GM10248 (cell line): Measurements from ENCODE around the gene SLX4IP.

Experiments
- CTCF ChIA-PET: fragments of 300-600 bp; sonication (Branson Sonifier 250); formaldehyde crosslinking; extraction: SDS; loops from one replicate; lab custom pipeline; 2021; ENCODE audit warnings: antibody characterized with exemption; lab: Yijun Ruan, JAX
- POLR2A ChIA-PET: fragments of 350-650 bp; sonication (Branson Sonifier 250); formaldehyde crosslinking; extraction: SDS; loops from one replicate; lab custom pipeline; 2020; ENCODE audit warnings: antibody characterized with exemption; lab: Yijun Ruan, JAX
- DNase-seq: peaks from one replicate; pipeline ENCODE4 v3.0.0; 2012; ENCODE audit errors: extremely low spot score
- TF ChIP-seq, protein P1 (sequence below): IDR thresholded peaks from 2 replicates; pipeline ENCODE4 v1.5.1; 2012; ENCODE audit warnings: mild to moderate bottlenecking, low read depth; ENCODE audit errors: extremely low read depth, missing control alignments, control extremely low read depth

SLX4IP gene

GRCh38 chr20:10513061-10513460, 78.0 kb downstream of the SLX4IP start:
- TF ChIP-seq, protein P1, sequence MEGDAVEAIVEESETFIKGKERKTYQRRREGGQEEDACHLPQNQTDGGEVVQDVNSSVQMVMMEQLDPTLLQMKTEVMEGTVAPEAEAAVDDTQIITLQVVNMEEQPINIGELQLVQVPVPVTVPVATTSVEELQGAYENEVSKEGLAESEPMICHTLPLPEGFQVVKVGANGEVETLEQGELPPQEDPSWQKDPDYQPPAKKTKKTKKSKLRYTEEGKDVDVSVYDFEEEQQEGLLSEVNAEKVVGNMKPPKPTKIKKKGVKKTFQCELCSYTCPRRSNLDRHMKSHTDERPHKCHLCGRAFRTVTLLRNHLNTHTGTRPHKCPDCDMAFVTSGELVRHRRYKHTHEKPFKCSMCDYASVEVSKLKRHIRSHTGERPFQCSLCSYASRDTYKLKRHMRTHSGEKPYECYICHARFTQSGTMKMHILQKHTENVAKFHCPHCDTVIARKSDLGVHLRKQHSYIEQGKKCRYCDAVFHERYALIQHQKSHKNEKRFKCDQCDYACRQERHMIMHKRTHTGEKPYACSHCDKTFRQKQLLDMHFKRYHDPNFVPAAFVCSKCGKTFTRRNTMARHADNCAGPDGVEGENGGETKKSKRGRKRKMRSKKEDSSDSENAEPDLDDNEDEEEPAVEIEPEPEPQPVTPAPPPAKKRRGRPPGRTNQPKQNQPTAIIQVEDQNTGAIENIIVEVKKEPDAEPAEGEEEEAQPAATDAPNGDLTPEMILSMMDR = no peak
- CTCF ChIA-PET = interaction anchor here (1.0 to 3.2 kb wide), 8 partner anchors 9 to 54 kb away, joined by 3 to 22 read pairs (median 5); no protein-coding TSS in a partner anchor
- POLR2A ChIA-PET = interaction anchor here (0.7 kb wide), 1 partner anchor 159 kb away, joined by 5 read pairs; no protein-coding TSS in a partner anchor
- no peak for DNase-seq

DNA sequence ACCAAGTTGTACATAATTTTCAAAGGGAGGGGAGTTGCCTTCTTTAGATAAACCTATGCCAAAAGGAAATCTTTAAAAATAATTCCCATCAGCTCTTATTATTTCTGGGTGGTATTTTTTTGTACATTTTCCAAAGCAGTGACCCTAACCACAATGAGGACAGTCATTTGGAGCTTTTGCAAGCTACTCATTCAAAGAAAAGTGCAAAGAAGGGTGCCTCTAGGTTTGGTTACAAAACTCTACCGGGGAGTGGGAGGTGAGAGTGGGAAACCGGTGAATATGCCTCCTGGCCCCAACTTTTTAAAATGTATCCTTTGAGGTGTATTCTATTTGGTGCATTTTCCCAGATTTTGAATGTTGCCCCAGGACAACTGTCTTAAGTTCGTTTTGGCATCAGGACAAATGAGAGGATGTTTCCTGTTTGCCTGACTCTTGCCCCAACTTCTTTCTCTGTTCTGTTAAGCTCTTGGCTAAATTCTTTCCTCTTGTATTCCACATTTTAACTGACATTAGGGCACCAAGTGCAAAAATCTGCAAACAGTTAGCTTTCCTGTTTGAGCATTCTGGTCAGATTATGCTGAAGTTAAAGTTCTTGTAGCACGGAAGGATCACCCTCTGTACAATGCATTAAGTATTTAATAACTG, 78.9 kb downstream of the SLX4IP start:
- DNase-seq = no peak
- TF ChIP-seq, protein P1 = no peak
- ChIA-PET CTCF (interaction anchor here (1.0 to 3.2 kb wide), 11 partner anchors 9 to 46 kb away, joined by 3 to 22 read pairs (median 5); no protein-coding TSS in a partner anchor), POLR2A (interaction anchor here (0.6 kb wide), 1 partner anchor 722 kb away, joined by 3 read pairs; no protein-coding TSS in a partner anchor)

- POLR2A ChIA-PET = no interaction called here
- TF ChIP-seq, protein P1 = no peak
- no peak for DNase-seq
- CTCF ChIA-PET = interaction anchor here (1.1 to 2.0 kb wide), 11 partner anchors 10 to 200 kb away, joined by 3 to 6 read pairs (median 4); no protein-coding TSS in a partner anchor
Observed at GRCh38 chr20:10516529-10516928, 81.4 kb downstream of the SLX4IP start.

GRCh38 chr20:10519361-10520046, 84.4 kb downstream of the SLX4IP start:
- POLR2A ChIA-PET = no interaction called here
- TF ChIP-seq, protein P1 = no peak
- CTCF ChIA-PET = interaction anchor here (0.9 to 1.4 kb wide), 2 partner anchors 9 to 14 kb away, joined by 3 to 4 read pairs; no protein-coding TSS in a partner anchor

DNA sequence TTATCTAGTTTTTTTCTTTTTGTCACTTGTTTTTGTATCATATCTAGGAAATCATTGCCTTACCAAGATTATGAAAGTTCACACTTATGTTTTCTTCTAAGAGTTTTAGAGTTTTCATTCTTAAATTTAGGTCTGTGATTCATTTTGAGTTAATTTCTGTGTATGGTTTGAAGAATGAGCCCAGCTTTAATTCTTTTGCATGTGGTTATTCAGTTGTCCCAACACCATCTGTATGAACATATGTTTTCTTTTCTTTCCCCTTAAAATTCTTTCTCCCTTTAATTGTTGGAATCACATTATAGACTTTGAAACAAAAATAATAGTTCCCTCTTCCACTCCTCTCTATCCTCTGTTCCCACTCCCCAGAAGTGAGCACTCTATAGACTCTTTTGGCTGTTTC, 85.4 kb downstream of the SLX4IP start:
- no peak for DNase-seq
- TF ChIP-seq, protein P1 = no peak
- CTCF ChIA-PET = interaction anchor here (1.3 to 1.4 kb wide), 2 partner anchors 15 to 32 kb away, joined by 3 read pairs; no protein-coding TSS in a partner anchor
- POLR2A ChIA-PET = no interaction called here

More at GRCh38 chr20:10519361-10520046, 84.4 kb downstream of the SLX4IP start:
- DNase-seq = no peak
